Panc1 (cell line): ENCODE measurements around the gene R3HDM2. TPM values are rescaled to one million over a fixed set of nuclear protein-coding genes. Genes with fewer than 3 reads are reported as not detected.

Experiments
- ATAC-seq: fragments of 200-7000 bp; cut with Tn5 transposase; 2 replicates; pipeline ENCODE4 v1.9.1; 2020; ENCODE audit warnings: mild to moderate bottlenecking, moderate library complexity
- BruUV-seq: library from RNA; stranded (reverse); fragments of 400-500 nt; replicated peaks from 2 replicates; lab custom pipeline; 2021; lab: Mats Ljungman, UMichigan
- CTCF ChIA-PET: fragments of 300-600 bp; sonication (Branson Sonifier 250); formaldehyde crosslinking; loops from one replicate; lab custom pipeline; 2022; ENCODE audit warnings: antibody characterized with exemption; lab: Charles Lee
- POLR2A ChIA-PET: fragments of 300-600 bp; sonication (Branson Sonifier 250); formaldehyde crosslinking; loops from one replicate; lab custom pipeline; 2022; ENCODE audit warnings: antibody characterized with exemption; lab: Charles Lee
- DNase-seq: peaks from one replicate; pipeline ENCODE4 v3.0.0-alpha.2; 2010; ENCODE audit warnings: low read depth, low spot score
- H3K27ac ChIP-seq: 2 replicates; pipeline ENCODE4 v1.5.1; 2011; ENCODE audit warnings: mild to moderate bottlenecking, low read length, inconsistent platforms
- H3K27me3 ChIP-seq: fragments of 200-500 bp; sonication (Bioruptor generic); 2 replicates; pipeline ENCODE4 v1.6.0; 2014; ENCODE audit warnings: low read length, inconsistent platforms; ENCODE audit not compliant: control insufficient read depth, insufficient read depth
- H3K36me3 ChIP-seq: fragments of 200-500 bp; sonication (Bioruptor generic); 2 replicates; pipeline ENCODE4 v1.5.1; 2014; ENCODE audit warnings: inconsistent platforms, mild to moderate bottlenecking, low read length, moderate library complexity; ENCODE audit not compliant: control insufficient read depth, insufficient read depth
- H3K4me1 ChIP-seq: 2 replicates; pipeline ENCODE4 v1.5.1; 2011; ENCODE audit warnings: inconsistent platforms, mild to moderate bottlenecking, low read length, moderate library complexity; ENCODE audit not compliant: control insufficient read depth, insufficient read depth
- H3K4me3 ChIP-seq, 2 experiments: 2 replicates each; pipeline ENCODE4 v1.5.1; 2011 to 2012; ENCODE audit warnings: low read depth in 2 of 2, low read length in 2 of 2, mild to moderate bottlenecking in 2 of 2, inconsistent platforms in 1 of 2, moderate library complexity in 1 of 2
- H3K9me3 ChIP-seq: fragments of 200-500 bp; sonication (Bioruptor generic); 2 replicates; pipeline ENCODE4 v1.5.1; 2014; ENCODE audit warnings: low read depth, mild to moderate bottlenecking, inconsistent platforms, low read length, moderate library complexity; ENCODE audit not compliant: control insufficient read depth, insufficient read depth
- POLR2AphosphoS5 ChIP-seq: IDR thresholded peaks from 2 replicates; pipeline ENCODE4 v1.6.1; 2012; ENCODE audit warnings: mild to moderate bottlenecking, low read depth, low read length, moderate library complexity
- SIN3A ChIP-seq: IDR thresholded peaks from 2 replicates; pipeline ENCODE4 v1.6.1; 2012; ENCODE audit warnings: low read depth, mild to moderate bottlenecking, low read length, moderate library complexity, borderline replicate concordance; ENCODE audit not compliant: insufficient read depth
- TCF7L2 ChIP-seq: IDR thresholded peaks from 2 replicates; pipeline ENCODE4 v1.6.1; 2011; ENCODE audit warnings: mild to moderate bottlenecking, low read depth, low read length, inconsistent platforms
- in situ Hi-C: cut with HindIII; loops from 2 replicates; pipeline ENCODE4 v1.10.0; 2016; ENCODE audit warnings: low sequenced_read_pairs, low pct_unique_long_range_greater_than_20kb
- intact Hi-C: fragments of 100-400 bp; cut with micrococcal nuclease; formaldehyde crosslinking; loops from one replicate; pipeline ENCODE4 v1.10.0; 2022; ENCODE audit not compliant: unreplicated experiment
- total RNA-seq: library from RNA; stranded (reverse); gene quantifications from one replicate; pipeline ENCODE4 v1.2.1, GENCODE V29; 2021; ENCODE audit not compliant: unreplicated experiment
- TF ChIP-seq, protein P1 (sequence below): fragments of 450-650 bp; IDR thresholded peaks from 2 replicates; pipeline ENCODE4 v1.5.1; 2017; ENCODE audit warnings: mild to moderate bottlenecking
- TF ChIP-seq, protein P2 (sequence below), 2 experiments: IDR thresholded peaks; 2 replicates each; pipeline ENCODE4 v1.6.1; 2011 to 2012; ENCODE audit warnings: low read depth in 2 of 2, control low read depth in 1 of 2, low read length in 1 of 2, mild to moderate bottlenecking in 1 of 2, moderate library complexity in 1 of 2; ENCODE audit not compliant: insufficient read depth in 1 of 2

R3HDM2 gene
- total RNA-seq, 1 experiment from 2014 or later = 56.5 TPM

DNA sequence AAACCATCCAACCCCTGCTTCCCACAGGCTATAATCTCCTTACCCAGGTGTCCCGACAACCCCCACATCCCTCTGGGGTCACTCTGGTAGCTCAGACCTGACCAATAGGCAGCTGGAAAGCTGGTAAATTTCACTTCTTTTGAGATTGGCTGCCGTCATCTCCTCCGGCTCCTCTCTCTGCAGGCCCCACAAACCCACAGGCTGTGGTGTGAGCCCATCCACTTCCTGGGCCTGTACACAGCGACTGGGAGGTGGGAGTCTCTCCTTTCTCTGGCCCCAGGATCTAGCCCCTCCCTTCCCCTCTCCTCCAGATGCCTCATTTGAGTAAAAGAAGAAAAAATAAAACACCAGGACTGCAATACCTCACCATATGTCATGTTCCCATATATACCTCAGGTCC is 4.5 kb upstream of the R3HDM2 start:
- TF ChIP-seq, protein P1, sequence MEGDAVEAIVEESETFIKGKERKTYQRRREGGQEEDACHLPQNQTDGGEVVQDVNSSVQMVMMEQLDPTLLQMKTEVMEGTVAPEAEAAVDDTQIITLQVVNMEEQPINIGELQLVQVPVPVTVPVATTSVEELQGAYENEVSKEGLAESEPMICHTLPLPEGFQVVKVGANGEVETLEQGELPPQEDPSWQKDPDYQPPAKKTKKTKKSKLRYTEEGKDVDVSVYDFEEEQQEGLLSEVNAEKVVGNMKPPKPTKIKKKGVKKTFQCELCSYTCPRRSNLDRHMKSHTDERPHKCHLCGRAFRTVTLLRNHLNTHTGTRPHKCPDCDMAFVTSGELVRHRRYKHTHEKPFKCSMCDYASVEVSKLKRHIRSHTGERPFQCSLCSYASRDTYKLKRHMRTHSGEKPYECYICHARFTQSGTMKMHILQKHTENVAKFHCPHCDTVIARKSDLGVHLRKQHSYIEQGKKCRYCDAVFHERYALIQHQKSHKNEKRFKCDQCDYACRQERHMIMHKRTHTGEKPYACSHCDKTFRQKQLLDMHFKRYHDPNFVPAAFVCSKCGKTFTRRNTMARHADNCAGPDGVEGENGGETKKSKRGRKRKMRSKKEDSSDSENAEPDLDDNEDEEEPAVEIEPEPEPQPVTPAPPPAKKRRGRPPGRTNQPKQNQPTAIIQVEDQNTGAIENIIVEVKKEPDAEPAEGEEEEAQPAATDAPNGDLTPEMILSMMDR = no peak
- TF ChIP-seq, protein P2, sequence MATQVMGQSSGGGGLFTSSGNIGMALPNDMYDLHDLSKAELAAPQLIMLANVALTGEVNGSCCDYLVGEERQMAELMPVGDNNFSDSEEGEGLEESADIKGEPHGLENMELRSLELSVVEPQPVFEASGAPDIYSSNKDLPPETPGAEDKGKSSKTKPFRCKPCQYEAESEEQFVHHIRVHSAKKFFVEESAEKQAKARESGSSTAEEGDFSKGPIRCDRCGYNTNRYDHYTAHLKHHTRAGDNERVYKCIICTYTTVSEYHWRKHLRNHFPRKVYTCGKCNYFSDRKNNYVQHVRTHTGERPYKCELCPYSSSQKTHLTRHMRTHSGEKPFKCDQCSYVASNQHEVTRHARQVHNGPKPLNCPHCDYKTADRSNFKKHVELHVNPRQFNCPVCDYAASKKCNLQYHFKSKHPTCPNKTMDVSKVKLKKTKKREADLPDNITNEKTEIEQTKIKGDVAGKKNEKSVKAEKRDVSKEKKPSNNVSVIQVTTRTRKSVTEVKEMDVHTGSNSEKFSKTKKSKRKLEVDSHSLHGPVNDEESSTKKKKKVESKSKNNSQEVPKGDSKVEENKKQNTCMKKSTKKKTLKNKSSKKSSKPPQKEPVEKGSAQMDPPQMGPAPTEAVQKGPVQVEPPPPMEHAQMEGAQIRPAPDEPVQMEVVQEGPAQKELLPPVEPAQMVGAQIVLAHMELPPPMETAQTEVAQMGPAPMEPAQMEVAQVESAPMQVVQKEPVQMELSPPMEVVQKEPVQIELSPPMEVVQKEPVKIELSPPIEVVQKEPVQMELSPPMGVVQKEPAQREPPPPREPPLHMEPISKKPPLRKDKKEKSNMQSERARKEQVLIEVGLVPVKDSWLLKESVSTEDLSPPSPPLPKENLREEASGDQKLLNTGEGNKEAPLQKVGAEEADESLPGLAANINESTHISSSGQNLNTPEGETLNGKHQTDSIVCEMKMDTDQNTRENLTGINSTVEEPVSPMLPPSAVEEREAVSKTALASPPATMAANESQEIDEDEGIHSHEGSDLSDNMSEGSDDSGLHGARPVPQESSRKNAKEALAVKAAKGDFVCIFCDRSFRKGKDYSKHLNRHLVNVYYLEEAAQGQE (IDR thresholded peaks at IDR 0.05; ENCODE audit: insufficient read depth in 1 of 2, low read depth in 2 of 2, low read length in 1 of 2) = no peak
- no peak for TF ChIP-seq TCF7L2
- TF ChIP-seq SIN3A = no peak
- TF ChIP-seq POLR2AphosphoS5 = no peak
- peaks cover 6% of the 10 kb centered on the region for H3K4me1 ChIP-seq
- no TSS peak for BruUV-seq
- no peaks in the 10 kb centered on the region for H3K9me3 ChIP-seq
- ATAC-seq (no peak), DNase-seq (no peak)
- H3K36me3 ChIP-seq = no peaks in the 10 kb centered on the region
- H3K4me3 ChIP-seq = no peak overlapping the region
- no peaks in the 10 kb centered on the region for H3K27me3 ChIP-seq
- H3K27ac ChIP-seq = no peak overlapping the region
- in situ Hi-C loops (no loop called here), intact Hi-C loops (no loop called here)
- ChIA-PET CTCF (no interaction called here), POLR2A (interaction anchor here (0.7 kb wide), 1 partner anchor 136 kb away, joined by 6 read pairs; no protein-coding TSS in a partner anchor)

DNA sequence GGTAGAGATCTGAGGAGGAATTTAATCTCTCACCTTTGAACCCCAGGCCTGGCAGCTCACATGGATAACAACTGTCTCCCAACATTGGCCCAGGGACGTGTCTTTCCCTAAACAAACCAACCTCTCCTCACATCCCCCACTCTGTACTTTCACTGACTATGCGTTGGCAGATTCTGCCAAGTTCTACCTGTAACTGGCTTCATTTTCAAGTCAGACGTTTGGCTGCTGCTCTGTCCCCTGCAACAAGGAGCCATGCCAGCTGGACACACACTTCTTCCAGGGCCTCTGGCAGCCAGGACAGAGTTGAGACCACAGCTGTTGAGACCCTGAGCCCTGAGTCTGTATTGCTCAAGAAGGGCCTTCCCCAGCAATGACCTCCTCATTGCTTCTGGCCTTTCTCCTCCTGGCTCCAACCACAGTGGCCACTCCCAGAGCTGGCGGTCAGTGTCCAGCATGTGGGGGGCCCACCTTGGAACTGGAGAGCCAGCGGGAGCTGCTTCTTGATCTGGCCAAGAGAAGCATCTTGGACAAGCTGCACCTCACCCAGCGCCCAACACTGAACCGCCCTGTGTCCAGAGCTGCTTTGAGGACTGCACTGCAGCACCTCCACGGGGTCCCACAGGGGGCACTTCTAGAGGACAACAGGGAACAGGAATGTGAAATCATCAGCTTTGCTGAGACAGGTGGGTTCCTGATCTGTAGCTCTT is 3.8 kb upstream of the R3HDM2 start, which contains the start of gene INHBC:
Gene INHBC, plus strand, starts transcription at position 268 of the 707 bp plus-strand sequence. Its CDS starts 103 bp downstream, at position 371.
- DNase-seq = no peak
- no peak within 1 kb of the TSS for H3K27ac ChIP-seq
- CTCF ChIA-PET = no interaction called here
- no peak for TF ChIP-seq TCF7L2
- TF ChIP-seq SIN3A = no peak
- TF ChIP-seq, protein P2 (IDR thresholded peaks at IDR 0.05; ENCODE audit: insufficient read depth in 1 of 2, low read depth in 2 of 2, low read length in 1 of 2) = no peak
- TF ChIP-seq POLR2AphosphoS5 = no peak
- TF ChIP-seq, protein P1 = no peak
- intact Hi-C loops = no loop called here
- H3K36me3 ChIP-seq = no peaks in the 10 kb centered on the region
- peaks cover 6% of the 10 kb centered on the region for H3K4me1 ChIP-seq
- no TSS peak for BruUV-seq
- POLR2A ChIA-PET = no interaction called here
- no peak for ATAC-seq
- no peaks in the 10 kb centered on the region for H3K27me3 ChIP-seq
- in situ Hi-C loops = no loop called here
- no peak within 1 kb of the TSS for H3K4me3 ChIP-seq
- H3K9me3 ChIP-seq = no peaks in the 10 kb centered on the region
